GM18517 (cell line): ENCODE results near the gene SLC22A31.
A peak's percentile ranks its signal among the peaks of the same experiment; 100 is the strongest.
"Not testable (repeated sequence)": the region's sequence is repeated elsewhere in the genome, so short reads cannot be mapped to it uniquely, and the experiment has no call there.

Experiments
- ATAC-seq: cut with Tn5 transposase; IDR thresholded peaks from one replicate; pipeline ENCODE4 v1.9.1; 2021; ENCODE audit warnings: mild to moderate bottlenecking, moderate library complexity; ENCODE audit not compliant: unreplicated experiment

SLC22A31 gene

DNA sequence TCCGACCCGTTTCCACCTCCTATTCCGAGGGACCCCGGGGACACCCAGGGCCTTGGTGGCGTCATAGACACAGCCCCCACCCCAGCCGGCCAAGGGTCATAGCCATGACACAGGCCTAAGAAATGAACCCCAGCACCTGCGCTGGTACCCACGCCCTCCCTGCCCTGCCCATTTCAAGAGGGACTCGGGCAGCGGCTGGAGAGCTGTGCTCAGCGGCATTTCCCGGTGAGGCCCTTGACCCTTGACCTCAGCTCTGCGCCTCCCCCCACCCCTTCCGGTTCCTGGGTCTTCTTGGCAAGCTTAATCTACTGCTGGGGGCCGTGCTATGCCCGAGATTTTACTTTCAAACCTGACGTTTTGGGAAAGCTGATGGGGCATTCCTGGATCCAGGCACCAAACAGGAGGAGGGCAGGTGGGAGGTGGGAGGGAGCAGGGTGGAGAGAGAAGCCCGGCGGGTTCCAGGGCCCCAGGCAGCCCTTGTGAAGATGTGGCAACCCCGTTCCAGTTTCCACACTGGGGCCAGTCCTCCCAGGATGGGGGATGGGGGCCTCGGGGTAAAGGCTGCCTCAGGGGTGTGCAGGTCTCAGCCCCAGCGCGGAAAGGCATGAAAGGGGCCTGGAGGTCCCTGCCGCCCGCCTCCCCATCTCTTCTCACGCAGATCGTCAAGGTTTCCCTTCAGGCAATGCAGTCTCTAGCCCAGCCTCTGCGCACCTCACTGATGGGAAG, at the start of gene SLC22A31:
TSS of gene SLC22A31 (minus strand) at position 414 of the 726 bp plus-strand sequence. CDS start at position 378, 36 bp downstream.
- ATAC-seq: no peak

DNA sequence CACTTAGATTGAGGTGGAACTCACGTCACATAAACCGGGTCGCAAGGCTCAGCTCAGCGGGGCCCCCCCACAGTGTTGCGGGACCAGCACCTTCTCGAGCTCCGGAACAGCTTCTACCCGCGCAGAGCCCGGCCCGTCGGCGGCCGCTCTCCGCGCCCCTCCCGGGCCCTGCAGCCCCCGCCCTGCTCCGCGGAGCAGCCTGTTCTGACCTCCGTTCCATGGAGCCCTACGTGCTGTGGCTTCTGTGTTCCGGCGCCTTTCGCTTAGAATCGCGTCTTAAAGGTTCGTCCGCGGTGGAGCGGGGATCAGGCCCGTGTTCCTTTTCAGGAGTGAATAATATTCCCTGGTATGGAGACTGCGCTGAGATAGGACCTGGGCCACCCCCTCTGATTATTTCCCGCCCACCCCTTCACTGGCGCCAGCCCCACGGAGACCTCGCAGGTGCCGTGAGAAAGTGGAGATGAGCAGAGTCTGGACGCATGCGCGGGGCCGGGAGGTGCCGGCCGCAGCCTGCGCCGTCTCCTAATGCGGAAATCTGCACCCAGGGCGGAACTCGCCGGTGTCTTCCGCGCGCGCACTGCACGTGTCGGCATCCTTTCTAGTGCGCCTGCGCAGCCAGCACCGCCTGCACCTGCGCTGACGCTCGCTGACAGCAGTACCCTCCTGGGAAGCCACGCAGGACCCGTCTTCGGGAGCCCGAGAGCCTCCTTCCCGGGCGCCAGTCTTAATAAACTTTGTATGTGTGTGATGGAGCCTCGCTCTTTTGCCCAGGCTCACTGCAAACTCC, 48.1 kb upstream of the SLC22A31 start:
- no peak for ATAC-seq

DNA sequence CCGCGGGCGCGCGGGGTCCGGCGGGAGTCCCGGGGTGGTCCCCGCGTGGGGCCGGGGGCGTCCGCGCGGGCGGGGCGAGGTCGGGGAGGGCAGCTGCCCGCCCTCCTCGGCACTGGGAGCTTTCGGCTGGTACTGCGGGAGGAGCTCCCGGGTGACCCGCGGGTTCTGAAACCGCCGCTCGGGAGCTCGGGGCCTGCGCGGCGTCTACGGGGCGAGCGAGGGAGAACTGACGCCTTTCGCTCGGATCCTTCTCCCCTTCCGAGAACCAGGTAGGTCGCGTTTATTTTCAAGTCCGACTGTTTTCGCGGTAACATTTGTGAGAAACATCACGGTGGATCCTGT, 47.4 kb upstream of the SLC22A31 start:
- not testable (repeated sequence) for ATAC-seq

DNA sequence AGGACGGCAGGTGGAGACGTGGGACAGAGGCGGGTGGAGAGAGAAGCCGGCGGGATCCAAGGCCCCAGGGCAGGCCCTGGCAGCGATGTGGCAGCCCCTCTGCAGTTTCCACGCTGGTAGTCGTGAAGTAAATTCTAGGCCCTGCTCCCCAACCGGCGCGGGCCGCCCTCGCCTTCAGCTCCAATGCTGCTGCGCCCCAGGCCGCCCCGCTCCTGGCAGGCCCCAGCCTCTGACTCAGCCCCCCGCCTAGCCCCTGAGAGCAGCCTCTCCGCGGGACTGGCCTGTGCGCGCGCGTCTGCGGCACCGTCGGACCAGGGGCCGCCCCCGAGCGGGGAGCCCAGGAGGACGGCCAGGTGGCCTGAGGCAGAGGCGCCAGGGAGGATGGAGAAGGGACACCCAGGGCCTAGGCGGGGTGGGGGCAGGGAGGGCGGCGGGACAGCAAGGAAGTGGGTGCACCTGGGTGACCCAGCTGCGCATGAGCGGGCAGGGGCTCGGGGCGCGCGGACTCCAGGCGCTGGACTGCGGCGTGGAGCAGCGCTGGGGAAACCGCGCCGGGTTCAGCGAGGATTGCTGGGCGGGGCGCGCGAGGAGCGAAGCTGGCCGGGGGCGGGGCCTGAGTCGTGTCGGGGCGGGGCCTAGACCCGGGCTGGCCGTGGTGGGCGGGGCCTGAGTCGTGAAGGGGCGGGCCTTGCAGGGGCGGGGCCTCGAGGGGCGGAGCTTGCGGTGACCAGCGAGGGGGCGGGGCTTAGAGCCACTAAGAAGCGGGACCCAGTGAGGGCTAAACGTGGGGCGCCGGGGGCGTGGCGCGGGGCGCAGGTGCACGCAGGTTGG, 46.8 kb upstream of the SLC22A31 start:
- no peak for ATAC-seq

DNA sequence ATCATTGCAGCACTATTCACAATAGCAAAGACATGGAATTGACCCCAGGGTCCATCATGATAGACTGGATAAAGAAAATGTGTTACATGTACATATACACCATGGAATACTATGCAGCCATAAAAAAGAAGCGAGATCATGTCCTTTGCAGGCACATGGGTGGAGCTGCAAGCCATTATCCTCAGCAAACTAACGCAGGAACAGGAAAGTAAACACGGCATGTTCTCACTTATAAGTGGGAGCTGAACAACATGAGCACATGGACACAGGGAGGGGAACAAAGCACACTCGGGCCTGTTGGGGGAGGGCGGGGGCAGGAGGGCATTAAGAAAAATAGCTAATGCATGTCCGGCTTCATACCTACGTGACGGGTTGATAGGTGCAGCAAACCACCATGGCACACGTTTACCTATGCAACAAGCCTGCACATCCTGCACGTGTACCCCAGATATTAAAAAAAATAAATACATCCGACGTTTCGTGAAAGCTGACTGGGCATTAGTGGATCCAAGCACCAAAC, 46.1 kb upstream of the SLC22A31 start:
- no peak for ATAC-seq

DNA sequence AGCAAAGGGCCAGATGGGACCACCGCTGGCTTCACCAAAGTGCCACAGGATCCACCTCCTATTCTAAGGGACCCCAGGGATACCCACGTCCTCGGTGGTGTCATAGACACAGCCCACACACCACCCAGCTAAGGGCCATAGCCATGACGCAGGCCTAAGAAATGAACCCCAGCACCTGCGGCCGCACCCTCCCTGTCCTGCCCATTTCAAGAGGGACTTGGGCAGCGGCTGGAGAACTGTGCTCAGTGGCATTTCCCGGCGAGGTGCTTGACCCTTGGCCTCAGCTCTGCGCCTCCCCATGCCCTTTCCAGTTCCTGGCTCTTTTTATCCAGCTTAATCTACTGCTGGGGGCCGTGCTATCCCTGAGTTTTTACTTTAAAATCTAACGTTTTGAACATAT, 44.4 kb upstream of the SLC22A31 start:
- ATAC-seq: no peak

DNA sequence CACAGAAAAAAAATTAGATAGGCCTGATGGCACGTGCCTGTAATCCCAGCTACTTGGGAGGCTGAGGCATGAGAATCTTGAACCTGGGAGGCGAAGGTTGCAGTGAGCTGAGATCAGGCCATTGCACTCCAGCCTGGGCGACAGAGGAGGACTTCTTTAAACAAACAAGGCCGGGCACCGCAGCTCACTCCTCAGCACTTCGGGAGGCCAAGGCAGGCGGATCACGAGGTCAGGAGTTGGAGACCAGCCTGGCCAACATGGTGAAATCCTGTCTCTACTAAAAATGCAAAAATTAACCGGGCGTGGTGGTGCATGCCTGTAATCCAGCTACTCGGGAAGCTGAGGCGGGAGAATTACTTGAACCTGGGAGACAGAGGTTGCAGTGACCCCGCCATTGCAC, 43.9 kb upstream of the SLC22A31 start:
- not testable (repeated sequence) for ATAC-seq

DNA sequence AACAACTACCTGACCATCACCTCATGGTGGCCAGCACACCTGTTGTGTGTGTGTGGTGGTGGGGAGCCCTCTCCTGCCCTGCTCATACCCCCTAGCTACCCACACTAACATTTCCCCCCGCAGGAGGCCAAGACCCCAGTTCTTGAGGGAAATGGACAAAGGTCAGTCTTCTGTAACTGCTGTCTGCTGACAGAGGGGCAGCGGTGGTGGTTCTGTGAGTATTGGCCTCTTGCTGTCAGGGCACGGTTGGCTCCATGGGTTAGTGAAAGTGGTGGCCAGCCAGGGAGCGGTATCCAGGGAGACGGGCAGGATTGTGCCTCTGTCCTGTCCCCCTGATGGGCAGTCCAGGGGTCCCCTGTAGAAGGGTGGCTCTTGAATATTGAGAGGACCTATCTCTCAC, 43.3 kb upstream of the SLC22A31 start:
- ATAC-seq: no peak

DNA sequence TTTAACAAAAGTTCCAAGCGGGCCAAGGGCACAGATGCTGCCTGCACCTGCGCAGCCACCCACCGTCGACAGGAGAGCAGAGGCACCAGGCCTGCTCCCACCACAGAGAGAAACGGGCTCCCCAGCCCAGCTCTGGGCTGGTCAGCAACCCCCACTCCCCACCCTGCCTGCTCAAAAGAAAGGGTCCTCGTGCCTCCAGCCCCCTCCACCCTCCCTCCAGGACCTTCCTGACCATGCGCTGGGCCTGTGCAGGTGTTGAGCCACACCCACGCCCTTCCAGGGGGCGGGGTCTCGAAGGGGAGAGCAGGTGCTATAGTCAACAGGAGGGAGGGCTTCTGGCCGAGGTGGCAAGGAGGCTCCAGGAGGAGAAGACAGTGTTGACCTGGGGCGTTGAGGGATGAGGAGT, 42.5 kb upstream of the SLC22A31 start:
- ATAC-seq: no peak

DNA sequence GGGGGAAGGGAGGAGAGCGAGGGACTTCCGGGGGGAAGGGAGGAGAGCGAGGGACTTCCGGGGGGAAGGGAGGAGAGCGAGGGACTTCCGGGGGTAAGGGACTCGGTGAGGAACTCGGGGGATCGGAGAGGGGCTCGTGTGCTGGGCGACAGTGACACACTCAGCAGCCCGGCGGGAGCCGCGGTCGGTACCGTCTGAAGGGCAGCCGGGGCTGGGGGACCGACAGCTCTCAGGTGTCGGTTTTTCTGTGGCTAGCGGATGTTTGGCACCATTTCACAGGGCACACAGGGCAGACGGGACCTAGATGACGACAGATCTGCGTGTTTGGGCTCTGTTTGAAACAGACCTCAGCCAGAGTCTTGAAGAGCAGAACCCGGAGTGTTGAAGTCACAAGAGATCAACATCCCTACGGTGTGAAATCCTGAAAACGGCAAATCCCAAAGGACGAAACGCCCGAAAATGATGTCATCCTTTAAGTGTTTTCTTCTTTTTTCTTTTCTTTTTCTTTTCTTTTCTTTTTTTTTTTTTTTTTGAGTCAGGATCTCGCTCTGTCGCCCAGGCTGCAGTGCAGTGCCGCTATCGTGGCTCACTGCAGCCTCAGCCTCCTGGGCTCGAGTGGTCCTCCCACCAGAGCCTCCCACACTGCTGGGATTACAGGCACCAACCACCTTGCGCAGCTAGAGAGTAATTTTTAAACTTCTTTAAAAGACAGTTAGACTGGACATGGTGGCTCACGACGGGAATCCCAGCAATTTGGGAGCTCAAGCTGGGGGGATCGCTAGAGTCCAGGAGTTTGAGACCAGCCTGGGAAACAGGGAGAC, 41.1 kb upstream of the SLC22A31 start:
- ATAC-seq: peak; percentile 56

DNA sequence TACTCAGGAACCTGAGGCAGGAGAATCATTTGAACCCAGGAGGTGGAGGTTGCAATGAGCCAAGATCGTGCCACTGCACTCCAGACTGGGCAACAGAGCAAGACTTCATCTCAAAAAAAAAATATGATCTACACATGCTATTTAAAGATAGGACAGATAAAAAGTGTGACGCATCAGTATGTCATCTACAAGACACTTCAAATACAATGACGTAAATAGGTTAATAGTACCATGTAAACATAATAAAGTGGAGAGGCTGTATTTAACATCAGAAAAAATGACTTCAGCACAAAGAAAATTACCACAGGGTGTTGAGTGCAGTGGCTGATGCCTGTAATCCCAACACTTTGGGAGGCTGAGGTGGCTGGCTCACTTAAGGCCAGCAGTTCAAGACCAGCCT, 37.4 kb upstream of the SLC22A31 start:
- ATAC-seq: no peak

DNA sequence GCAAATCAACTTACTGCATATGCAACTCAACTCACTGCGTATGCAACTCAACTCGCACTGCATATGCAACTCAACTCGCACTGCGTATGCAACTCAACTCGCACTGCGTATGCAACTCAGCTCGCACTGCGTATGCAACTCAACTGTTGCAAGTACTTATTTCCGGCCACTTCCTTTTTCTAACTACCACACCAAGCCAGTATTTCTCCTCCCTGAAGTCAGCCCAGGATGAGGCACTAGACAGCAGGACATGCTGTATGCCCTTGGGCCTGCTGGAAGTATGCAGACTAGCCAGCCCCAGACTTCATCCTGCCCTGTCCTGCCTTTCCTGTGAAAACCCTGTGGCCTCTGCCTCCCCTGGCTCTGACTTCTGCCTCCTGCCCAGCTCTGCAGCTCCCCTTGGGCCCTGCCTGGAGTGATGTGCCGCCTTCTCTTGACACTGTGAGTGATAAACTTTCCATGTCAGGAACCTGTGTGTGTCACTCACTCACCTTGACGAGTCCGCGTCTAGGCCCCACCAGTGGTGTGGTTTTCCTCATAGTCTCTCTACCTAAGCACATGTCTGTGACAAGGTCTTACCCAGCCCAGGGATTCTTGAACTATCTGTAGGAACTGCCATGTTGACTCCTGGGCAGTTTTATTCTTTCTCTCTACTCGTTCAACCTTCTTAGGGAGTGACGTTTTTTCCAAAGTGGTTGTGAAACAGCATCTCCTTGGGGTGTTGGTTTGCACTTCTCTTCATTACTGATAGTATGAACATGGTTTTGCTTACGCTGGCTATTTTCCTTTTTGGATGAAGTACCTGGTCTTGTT, 33.5 kb upstream of the SLC22A31 start:
- ATAC-seq: no peak

DNA sequence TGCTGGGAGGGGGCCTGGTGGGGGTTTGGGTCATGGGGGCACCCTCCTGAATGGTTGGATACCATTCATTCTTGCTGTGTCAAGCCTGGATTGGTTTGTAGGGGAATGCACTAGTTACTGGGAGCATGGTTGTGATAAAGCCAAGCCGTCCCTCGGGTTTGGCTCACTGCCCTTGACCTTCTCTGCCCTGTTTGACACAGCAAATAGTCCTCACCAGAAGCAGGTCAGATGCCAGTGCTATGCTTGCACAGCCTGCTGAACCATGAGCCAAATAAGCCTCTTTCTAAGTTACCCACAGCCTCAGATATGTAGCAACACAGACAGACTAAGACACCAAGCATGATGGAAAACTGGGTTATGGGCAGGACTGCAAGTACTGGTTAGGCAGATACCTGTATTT, 31.8 kb upstream of the SLC22A31 start:
- no peak for ATAC-seq

DNA sequence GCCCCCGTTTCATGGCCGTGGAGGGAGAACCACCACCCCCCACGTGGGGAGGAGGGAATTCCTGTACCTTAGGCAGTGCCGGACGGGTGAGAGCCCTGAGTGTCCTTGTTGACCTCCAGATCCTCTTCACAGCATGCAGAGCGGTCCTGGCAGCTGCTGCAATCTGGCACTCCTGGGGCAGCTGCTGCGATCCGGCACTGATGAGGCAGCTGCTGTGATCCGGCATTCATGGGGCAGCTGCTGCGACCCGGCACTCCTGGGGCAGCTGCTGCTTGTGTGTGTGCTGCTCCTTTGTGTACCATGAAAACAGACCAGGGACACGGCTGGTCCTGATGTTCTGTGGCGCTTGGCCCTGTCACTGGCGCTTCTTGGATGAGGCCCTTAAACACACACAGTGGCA, 29.9 kb upstream of the SLC22A31 start:
- ATAC-seq: no peak

DNA sequence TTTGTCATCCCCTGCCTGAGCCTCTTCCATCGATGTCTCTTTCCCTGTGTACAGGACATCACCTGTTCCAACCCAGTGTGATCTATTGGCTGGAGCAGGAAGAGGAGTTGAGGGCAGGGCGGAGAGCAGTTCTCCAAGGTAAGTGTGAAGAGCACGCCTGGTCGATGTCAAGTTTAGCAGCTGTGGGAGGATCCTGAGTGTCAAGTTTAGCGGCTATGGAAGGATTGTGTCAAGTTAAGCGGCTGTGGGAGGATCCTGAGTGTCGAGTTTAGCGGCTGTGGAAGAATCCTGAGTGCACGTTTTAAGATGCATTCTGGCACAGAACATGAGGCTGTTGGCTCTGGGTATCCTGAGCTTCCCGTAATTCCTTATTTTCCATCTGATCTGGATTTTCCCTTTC, 24.3 kb upstream of the SLC22A31 start:
- ATAC-seq: no peak

DNA sequence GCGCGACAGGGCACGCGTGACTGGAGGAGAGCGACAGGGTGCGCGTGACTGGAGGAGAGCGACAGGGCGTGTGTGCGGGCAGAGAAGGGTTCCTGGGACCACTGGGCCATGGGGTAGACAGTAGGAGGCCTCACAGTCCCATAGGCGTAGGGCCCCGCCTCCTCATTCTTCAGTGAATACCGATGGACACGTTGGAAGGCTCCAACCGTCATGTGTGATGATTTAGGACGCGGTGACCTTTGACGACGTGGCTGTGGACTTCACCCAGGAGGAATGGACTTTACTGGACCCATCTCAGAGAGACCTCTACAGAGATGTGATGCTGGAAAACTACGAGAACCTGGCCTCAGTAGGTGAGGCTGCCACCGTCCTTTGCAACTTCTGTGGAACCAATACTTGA, 22.6 kb upstream of the SLC22A31 start:
- no peak for ATAC-seq

DNA sequence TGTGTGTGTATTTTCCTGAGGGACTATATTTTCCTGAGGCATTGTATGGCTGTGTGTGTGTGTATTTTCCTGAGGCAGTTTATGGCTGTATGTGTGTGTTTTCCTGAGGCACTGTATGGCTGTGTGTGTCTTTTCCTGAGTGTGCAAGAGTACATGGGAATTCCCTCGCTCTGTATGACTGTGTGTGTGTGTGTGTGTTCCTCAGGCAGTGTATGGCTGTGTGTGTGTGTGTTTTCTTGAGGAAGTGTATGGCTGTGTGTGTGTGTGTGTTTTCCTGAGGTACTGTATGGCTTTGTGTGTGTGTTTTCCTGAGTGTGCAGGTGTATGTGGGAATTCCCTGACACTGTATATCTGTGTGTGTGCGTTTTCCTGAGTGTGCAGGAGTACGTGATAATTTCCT, 21.3 kb upstream of the SLC22A31 start:
- no peak for ATAC-seq

DNA sequence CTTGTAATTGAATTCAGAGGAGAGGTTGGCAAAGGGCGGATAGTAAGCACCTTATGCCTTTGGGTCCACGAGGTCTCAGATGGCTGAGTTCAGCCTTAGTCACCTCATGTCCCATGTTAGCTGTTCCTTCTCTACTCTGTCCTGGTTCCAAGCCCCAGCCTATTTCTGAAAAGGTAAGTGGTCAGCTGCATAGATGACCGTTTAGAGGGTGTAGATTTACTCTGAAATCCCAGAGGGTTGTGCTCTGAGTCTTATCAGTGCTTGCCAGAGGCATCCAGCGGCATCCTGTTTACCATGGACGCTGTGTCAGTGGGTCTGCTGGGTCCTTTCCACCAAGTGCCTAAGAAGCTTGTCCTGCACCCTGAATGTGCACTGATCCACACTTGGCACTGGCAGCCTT, 19.0 kb upstream of the SLC22A31 start:
- ATAC-seq: no peak

DNA sequence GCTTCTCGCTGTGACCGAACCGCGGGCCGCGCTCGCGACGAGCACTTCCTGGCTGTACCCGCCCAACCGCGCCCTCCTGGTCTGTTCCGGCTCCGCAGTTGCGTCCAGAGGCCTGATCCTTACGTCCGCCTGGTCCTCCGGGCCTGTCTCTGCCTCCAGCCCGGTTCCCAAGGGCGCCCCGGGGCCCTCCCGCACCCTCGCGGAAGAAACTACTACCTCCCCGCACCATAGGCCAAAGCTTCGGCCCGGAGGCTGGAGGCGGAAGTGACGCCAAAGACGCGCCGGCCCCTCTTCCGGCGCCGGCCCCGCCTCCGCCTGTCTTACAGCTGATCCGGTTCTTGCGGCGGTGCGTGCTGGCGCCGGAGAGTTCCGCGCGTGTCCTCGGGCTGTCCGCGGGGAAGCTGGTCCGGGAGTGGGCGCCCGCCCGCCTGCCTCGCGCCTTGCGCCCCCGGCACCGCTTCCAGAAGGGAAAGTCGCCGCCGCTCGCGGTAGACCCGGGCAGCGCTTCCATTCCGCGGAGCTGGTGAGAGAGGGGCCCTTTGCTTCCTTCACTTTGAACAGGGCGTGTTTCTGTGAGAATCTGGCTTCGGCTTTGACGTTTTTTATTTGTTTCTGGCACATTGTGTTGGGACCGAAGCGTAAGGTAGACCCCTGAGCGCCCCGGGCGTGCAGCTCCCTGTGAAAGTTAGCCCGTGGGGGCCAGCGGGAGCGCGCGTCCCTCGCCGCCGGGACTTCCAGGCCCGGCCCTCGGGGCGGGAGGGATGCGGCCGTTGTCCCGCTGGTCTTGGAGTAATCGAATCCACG, 17.3 kb upstream of the SLC22A31 start, which contains the start of gene ZNF778:
TSS of gene ZNF778 (plus strand) at position 316 of the 804 bp plus-strand sequence. CDS start 3,425 bp downstream, outside the sequence.
- peak; percentile 58 for ATAC-seq
